NT2/D1 (cell line): ENCODE measurements around the gene CD63.

ENCODE experiments used
- DNase-seq: peaks from one replicate; pipeline ENCODE4 v3.0.0-alpha.2; 2011; ENCODE audit warnings: low read depth, low spot score
- H3K27me3 ChIP-seq: 2 replicates; pipeline ENCODE4 v1.6.0; 2011; ENCODE audit warnings: mild to moderate bottlenecking; ENCODE audit not compliant: insufficient read length, insufficient read depth
- H3K36me3 ChIP-seq: 2 replicates; pipeline ENCODE4 v1.6.1; 2011; ENCODE audit warnings: mild to moderate bottlenecking, low read length, mixed read lengths; ENCODE audit not compliant: insufficient read depth, insufficient read length
- H3K4me1 ChIP-seq: 2 replicates; pipeline ENCODE4 v1.5.1; 2011; ENCODE audit not compliant: insufficient read depth, insufficient read length
- H3K4me3 ChIP-seq: 2 replicates; pipeline ENCODE4 v1.5.1; 2011; ENCODE audit warnings: low read depth; ENCODE audit not compliant: insufficient read length
- H3K9ac ChIP-seq: 2 replicates; pipeline ENCODE4 v1.6.0; 2011; ENCODE audit warnings: low read depth; ENCODE audit not compliant: insufficient read length
- H3K9me3 ChIP-seq: 2 replicates; pipeline ENCODE4 v1.5.1; 2011; ENCODE audit warnings: mild to moderate bottlenecking, low read length; ENCODE audit not compliant: insufficient read depth
- SUZ12 ChIP-seq: IDR thresholded peaks from 2 replicates; pipeline ENCODE4 v1.6.1; 2011; ENCODE audit not compliant: insufficient read length, insufficient read depth; ENCODE audit errors: extremely low read depth
- YY1 ChIP-seq: IDR thresholded peaks from 2 replicates; pipeline ENCODE4 v1.6.1; 2011; ENCODE audit not compliant: insufficient read length, insufficient read depth
- ZNF274 ChIP-seq: IDR thresholded peaks from 2 replicates; pipeline ENCODE4 v1.6.1; 2011; ENCODE audit warnings: mild to moderate bottlenecking, low read depth, low read length

The CD63 gene

GRCh38 chr12:55723516-55724225, 5.1 kb downstream of the CD63 start:
- peaks cover 14% of the 10 kb centered on the region for H3K4me1 ChIP-seq
- H3K9me3 ChIP-seq: no peaks in the 10 kb centered on the region
- H3K4me3 ChIP-seq: no peak overlapping the region
- no peak for DNase-seq
- H3K27me3 ChIP-seq: no peaks in the 10 kb centered on the region
- H3K9ac ChIP-seq: peak overlapping the region; percentile 1
- H3K36me3 ChIP-seq: peaks cover 67% of the 10 kb centered on the region
- TF ChIP-seq SUZ12 (no peak), ZNF274 (no peak), YY1 (no peak)

- peaks cover 66% of the 10 kb centered on the region for H3K36me3 ChIP-seq
- H3K4me3 ChIP-seq: no peak overlapping the region
- H3K9ac ChIP-seq: no peak overlapping the region
- H3K27me3 ChIP-seq: no peaks in the 10 kb centered on the region
- no peak for TF ChIP-seq SUZ12
- no peaks in the 10 kb centered on the region for H3K9me3 ChIP-seq
- H3K4me1 ChIP-seq: peaks cover 14% of the 10 kb centered on the region
- DNase-seq: no peak
Measured at GRCh38 chr12:55722948-55723347, 5.9 kb downstream of the CD63 start.

- Histone ChIP-seq H3K9me3 (no peaks in the 10 kb centered on the region), H3K4me1 (peaks cover 19% of the 10 kb centered on the region), H3K27me3 (no peaks in the 10 kb centered on the region), H3K9ac (no peak overlapping the region), H3K36me3 (peaks cover 54% of the 10 kb centered on the region), H3K4me3 (no peak overlapping the region)
- no peak for DNase-seq
- no peak for TF ChIP-seq ZNF274
- TF ChIP-seq SUZ12: no peak
- TF ChIP-seq YY1: no peak
Measured at GRCh38 chr12:55721601-55722213, 7.1 kb downstream of the CD63 start.

- Histone ChIP-seq H3K4me1 (peaks cover 18% of the 10 kb centered on the region), H3K9ac (no peak overlapping the region), H3K4me3 (no peak overlapping the region), H3K36me3 (peaks cover 49% of the 10 kb centered on the region), H3K9me3 (no peaks in the 10 kb centered on the region), H3K27me3 (no peaks in the 10 kb centered on the region)
- TF ChIP-seq SUZ12: no peak
- TF ChIP-seq YY1: no peak
- TF ChIP-seq ZNF274: no peak
- no peak for DNase-seq
Measured at GRCh38 chr12:55720894-55721444, 7.8 kb downstream of the CD63 start.

- no peak within 1 kb of the TSS for H3K4me3 ChIP-seq
Measured at GRCh38 chr12:55720071-55720564, 8.7 kb downstream of the CD63 start, which contains the start of gene RDH5. TSS of gene RDH5 (plus strand) at chr12:55720393. CDS start at chr12:55721185, 792 bp downstream.

GRCh38 chr12:55719371-55719770, 9.4 kb downstream of the CD63 start:
- Histone ChIP-seq H3K27me3 (no peaks in the 10 kb centered on the region), H3K4me1 (peaks cover 18% of the 10 kb centered on the region), H3K36me3 (peaks cover 33% of the 10 kb centered on the region), H3K4me3 (no peak overlapping the region), H3K9ac (no peak overlapping the region), H3K9me3 (no peaks in the 10 kb centered on the region)
- TF ChIP-seq YY1: no peak
- no peak for TF ChIP-seq ZNF274
- no peak for DNase-seq

More at GRCh38 chr12:55720071-55720564, 8.7 kb downstream of the CD63 start, which contains the start of gene RDH5:
- Histone ChIP-seq H3K4me1 (peaks cover 18% of the 10 kb centered on the region), H3K9ac (peak within 1 kb of the TSS; percentile 13), H3K36me3 (peaks cover 40% of the 10 kb centered on the region), H3K9me3 (no peaks in the 10 kb centered on the region), H3K27me3 (no peaks in the 10 kb centered on the region)
- DNase-seq: no peak
- TF ChIP-seq ZNF274 (no peak), YY1 (no peak), SUZ12 (no peak)

- H3K9me3 ChIP-seq: no peaks in the 10 kb centered on the region
- H3K4me1 ChIP-seq: peaks cover 14% of the 10 kb centered on the region
- no peaks in the 10 kb centered on the region for H3K27me3 ChIP-seq
- no peak for DNase-seq
- TF ChIP-seq ZNF274: no peak
- no peak for TF ChIP-seq YY1
- TF ChIP-seq SUZ12: no peak
- no peak overlapping the region for H3K4me3 ChIP-seq
- H3K9ac ChIP-seq: peak overlapping the region; percentile 47
- peaks cover 27% of the 10 kb centered on the region for H3K36me3 ChIP-seq
Measured at GRCh38 chr12:55718624-55719275, 10.1 kb downstream of the CD63 start.
